Fibroblast of the conjunctiva (primary cell): ENCODE data around the gene HS3ST5.

Source experiments
- DNase-seq: peaks from one replicate; pipeline ENCODE4 v3.0.0-alpha.2; 2010; ENCODE audit warnings: low read depth

The HS3ST5 gene, protein sequence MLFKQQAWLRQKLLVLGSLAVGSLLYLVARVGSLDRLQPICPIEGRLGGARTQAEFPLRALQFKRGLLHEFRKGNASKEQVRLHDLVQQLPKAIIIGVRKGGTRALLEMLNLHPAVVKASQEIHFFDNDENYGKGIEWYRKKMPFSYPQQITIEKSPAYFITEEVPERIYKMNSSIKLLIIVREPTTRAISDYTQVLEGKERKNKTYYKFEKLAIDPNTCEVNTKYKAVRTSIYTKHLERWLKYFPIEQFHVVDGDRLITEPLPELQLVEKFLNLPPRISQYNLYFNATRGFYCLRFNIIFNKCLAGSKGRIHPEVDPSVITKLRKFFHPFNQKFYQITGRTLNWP

GRCh38 chr6:114342826-114343781, at the start of gene HS3ST5:
HS3ST5 (minus strand) TSS chr6:114343023; CDS start chr6:114062845, 280,178 bp downstream.
- peak; percentile 5 for DNase-seq

DNA sequence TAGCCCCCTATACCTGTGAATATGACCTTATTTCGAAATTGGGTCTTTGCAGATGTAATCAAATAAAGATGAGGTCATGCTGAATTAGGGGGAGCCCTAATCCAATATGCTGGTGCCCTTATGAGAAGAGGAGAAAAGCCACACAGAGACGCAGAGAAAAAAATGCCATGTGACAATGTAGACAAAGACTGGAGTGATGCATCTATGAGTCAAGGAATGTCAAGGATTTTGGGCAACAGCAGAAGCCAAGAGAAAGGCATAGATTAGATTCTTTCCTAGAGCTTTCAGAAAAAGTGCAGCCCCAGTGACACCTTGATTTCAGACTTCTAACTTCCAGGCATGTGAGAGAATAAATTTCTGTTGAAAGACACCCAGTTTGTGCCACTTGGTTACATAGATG, 47.4 kb upstream of the HS3ST5 start:
- DNase-seq = no peak

DNA sequence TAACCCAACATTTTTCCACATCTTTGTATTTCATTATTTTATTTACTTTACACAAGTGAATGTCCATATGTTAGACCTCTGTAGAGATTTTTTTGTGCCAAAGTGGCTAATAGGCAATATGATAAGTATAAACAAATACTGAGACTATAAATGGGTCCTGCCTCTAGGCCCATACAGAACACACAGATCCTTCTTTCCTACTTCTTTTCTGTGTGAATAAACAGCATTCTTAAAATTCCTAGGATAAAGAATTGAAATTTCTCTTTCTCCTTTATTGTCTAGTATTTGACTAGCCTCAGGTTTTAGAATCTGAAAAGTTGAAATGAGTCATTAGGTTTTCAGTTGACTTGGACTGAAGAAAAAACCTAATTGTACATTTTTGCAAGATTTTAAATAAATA, 46.3 kb upstream of the HS3ST5 start:
- DNase-seq = no peak

GRCh38 chr6:114382406-114382805, 39.6 kb upstream of the HS3ST5 start:
- no peak for DNase-seq

DNA sequence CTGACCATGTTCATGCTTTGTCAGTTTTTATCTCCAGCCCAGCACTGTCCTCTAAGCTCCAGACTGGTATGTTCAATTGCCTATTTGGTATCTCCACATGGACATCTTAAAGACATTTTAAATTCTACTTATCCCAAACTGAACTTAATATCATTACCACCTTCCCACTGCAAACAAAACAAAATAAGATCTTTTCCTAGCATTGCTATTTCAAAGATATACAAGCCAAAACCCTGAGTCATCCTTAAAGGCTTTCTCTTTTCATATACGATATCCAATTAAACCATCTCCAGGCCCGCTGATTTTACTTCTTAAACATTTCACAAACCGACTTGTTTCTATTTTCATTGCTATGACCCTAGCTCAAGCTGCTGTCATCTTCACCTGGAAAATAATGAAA, 35.1 kb upstream of the HS3ST5 start:
- no peak for DNase-seq

DNA sequence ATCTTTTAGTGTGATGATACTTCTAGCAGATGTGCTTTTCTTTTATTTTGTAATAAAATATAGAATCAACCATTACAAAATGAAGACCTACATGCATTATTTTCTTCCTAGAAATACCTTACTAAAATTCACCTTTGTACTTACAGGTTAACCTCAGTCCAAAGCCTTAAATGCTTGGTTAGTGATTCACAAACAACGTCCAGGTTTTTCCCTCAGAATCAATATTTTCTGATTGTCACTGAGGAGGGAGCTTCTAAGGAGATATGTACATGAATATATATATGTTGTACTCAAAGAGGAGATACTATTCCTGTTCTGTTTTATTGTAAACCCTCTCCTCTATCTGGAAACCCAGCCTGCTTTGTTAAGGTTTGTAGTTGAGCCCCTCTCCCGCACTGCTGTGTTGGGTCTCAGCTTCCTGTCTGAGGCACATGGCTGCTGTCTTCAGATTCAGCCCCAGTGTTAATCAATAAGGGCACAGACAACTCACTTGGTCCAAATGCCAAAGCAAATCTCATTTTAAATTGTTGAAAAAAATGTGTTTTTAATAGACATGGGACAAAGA, 33.9 kb upstream of the HS3ST5 start:
- no peak for DNase-seq

- no peak for DNase-seq
Observed at GRCh38 chr6:114375541-114376192, 32.8 kb upstream of the HS3ST5 start.

DNA sequence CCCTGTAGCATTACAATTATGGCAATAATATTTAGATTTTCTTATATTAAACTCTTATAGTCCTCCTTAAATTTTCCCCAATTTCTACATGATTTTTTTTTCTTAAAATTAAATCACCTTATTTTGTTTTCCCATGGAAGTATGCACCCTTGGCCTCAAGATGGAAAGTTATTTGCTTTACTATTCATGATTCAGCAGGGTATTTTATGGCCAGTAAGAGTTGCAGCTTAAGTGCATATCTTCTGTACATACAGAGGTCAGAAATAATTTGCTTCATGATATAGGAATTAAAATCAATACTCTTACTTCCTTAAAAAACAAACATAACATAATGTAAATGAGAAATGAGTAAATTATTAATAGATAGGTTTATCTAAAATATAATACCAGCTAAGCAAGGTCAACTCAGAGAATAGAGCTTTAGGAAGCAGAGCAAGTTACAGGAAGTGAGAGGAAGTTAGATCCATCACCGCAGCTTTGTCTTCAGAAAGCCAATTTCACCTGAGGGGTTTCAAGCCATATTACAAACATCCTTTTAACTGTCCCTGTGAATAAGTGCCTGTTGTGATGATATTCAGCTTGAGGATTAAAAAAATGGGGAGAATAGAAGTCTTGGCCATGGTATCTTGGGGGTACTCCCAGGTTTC, 24.6 kb upstream of the HS3ST5 start:
- no peak for DNase-seq

GRCh38 chr6:114366899-114367298, 24.1 kb upstream of the HS3ST5 start:
- DNase-seq = no peak

DNA sequence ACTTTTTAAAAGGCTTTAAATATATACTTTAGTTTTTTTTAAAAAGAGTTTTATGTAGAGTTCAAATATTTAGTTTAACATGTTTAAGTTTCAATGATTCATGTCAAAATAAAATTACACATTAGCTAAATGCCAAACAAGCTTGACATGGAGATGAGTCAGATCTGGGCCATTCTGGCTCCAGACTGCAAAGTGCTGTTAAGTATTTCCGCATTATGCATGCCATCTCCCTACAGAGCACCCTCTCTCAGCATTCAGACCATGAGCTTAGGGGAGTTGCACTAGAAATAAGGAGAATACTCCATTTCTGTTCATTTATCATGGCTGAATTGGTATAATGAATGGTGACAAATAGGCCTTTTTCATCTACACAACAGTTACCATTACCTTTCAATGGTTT, 21.5 kb upstream of the HS3ST5 start:
- no peak for DNase-seq

DNA sequence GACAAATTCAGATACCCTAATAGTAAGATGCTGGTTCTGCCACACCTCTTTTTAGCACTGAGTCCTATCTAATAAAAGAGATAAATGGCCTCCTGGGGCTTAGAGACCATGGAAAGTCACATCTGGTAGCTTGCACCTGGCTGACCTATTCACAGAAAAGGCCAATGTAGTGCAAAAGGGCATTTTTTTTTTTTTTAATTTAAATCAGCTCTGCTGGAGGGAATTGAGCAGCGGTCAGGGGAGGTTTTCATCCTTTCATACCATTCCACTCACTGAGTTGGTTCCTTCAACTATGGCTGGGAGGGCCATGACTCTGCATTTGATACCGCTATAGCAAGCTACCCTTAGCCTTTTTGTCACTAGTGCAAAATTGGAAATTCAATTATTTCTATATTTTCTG, 20.1 kb upstream of the HS3ST5 start:
- DNase-seq = no peak

DNA sequence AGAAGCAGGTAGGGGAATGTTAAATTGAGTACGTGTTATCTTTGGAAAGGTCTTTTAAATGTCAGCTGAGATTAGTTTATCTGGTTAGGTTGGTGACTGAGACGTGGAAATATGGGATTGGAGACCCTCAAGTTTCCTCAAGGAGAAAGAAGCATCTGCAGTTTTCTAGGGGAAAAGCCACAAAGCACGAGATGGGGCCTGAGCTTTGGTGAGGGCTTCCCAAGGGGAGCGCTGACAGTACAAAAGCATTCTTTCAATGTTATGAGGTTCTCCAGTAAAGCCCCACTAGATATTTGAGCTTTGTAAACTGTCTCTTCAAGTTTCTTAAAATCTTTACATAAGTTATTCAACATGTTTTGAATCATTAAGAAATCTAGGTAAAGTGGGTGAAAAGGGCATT, 19.6 kb upstream of the HS3ST5 start:
- DNase-seq = no peak

DNA sequence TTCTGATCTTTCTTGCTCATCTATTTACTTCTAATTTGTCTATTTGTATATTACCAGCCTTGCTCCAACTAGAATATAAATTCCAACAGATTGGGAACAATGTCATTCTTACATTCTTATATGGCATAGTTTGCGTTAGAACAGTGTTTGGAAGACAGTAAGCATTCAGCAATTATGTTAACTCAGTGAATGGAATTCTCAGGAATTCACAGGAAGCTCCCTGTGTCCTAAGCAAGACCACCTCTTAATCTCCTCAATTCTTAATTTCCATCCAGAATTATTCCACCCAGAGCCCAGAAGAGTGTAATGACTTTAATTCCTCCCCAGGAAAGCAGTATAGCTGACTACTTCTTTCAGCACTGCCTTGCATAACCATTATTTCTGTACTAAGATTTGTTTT, 18.2 kb upstream of the HS3ST5 start:
- DNase-seq = no peak

- no peak for DNase-seq
Observed at GRCh38 chr6:114355300-114355699, 12.5 kb upstream of the HS3ST5 start.

DNA sequence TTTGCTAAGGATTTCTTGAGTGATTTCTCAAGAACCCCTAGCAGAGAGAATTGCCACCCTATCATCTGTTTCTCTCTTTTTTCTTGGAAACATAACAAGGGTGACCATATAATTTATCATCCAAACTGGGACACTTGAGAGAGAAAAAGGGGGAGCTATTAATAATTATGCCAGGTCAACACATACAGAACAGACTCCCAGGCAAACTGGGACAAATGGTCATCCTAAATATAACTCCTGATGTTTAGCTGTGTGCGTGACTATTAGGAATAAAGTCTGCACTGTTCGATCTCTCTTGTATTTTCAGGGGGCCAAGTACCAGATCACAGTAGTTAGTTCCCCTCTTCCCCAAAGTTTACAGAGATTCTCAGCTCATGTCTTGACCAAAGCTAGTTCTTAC, 11.7 kb upstream of the HS3ST5 start:
- no peak for DNase-seq

DNA sequence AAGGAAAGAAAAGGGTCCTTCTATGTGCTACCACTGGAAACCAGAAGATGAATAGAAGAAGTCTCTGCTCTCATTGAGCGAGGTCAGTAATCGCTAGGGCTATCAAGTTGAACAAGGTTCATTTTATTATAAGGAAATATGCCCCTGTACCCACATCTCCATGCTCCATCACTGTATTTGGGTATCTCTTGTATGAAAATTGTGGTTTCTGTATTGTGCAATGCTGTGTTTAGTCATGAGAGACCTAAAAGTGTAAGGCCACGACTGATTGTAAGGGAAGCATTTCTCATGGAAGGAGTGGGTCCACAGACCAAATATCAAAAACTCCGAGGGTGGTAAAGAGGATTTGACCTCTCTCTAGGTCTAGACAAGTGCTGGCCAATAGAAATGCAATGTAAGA, 3.6 kb upstream of the HS3ST5 start:
- no peak for DNase-seq

DNA sequence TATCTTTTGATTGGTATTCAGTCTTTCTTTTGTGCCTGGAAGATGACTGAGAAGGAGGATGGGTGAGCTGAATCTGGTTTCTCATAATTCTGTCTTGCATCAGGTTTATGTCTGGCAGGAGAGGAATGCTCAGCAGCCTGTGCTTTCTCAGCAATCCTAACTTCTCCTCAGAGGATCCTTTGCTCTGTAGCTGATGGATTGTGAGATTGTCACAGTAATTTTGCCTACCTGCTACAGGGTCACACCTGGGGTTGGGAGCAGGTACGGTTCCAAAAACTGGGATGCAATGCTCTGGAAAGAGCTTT, 2.1 kb upstream of the HS3ST5 start:
- DNase-seq = no peak

- DNase-seq = no peak
Observed at GRCh38 chr6:114344246-114344970, 1.6 kb upstream of the HS3ST5 start.

- DNase-seq = no peak
Observed at GRCh38 chr6:114343782-114344144, 940 bp upstream of the HS3ST5 start.

DNA sequence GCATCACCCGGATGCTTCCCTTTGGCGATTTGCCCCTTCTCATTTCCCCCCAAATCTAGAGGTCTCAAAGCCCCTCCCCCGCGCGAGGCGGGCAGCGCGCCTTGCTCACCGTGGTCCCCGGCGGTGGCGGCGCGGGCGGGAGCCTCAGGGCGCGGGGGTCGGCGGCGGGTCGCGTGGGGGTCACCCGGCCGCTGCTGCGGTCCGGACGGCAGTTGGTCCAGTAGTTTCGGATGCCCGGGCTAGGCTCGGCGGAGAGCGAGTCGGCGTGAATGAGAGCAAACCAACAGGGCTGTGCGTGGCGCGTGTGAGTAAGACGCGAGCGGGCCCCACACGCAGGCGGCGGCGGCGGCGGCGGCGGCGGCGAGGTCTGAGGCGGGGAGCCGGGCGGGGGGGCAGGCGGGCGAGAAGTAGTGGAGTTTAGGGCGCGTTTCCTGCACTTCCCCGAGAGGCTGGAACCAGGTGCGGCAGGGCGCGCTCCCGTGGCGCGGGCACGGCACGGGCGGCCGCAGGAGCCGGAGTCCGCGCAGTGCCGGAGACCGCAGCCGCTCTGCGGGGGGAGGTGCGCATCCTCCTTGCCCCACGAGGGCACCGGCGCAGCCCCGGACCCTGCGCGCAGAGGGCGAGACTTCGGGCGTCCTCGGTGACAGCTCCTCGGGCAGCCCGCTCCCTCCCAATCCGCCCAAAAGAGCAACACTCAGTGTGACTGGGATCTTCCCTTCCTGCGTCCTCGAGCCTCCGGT, 567 bp downstream of the HS3ST5 start:
- DNase-seq = no peak

DNA sequence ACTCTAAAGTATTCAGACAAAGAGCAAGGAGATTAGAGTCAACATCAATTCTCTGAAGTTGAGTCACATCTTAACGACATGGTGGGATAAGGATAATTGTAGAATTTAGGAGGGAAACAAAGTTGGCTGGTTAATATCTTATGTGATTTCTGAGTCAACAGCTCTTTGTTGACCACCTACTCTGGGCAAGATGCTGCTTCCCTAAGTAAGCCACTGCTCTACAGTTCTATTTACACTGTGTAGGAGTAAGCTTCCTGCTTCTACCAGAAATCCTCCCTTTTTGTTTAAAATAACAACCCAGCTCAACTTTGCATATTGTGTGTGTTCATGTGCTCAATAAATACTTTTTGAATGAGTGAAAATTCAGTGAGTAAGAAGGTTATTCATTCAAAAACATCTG, 3.1 kb downstream of the HS3ST5 start:
- no peak for DNase-seq
